ENCODE data around the gene PPL.

Gene PPL

DNA sequence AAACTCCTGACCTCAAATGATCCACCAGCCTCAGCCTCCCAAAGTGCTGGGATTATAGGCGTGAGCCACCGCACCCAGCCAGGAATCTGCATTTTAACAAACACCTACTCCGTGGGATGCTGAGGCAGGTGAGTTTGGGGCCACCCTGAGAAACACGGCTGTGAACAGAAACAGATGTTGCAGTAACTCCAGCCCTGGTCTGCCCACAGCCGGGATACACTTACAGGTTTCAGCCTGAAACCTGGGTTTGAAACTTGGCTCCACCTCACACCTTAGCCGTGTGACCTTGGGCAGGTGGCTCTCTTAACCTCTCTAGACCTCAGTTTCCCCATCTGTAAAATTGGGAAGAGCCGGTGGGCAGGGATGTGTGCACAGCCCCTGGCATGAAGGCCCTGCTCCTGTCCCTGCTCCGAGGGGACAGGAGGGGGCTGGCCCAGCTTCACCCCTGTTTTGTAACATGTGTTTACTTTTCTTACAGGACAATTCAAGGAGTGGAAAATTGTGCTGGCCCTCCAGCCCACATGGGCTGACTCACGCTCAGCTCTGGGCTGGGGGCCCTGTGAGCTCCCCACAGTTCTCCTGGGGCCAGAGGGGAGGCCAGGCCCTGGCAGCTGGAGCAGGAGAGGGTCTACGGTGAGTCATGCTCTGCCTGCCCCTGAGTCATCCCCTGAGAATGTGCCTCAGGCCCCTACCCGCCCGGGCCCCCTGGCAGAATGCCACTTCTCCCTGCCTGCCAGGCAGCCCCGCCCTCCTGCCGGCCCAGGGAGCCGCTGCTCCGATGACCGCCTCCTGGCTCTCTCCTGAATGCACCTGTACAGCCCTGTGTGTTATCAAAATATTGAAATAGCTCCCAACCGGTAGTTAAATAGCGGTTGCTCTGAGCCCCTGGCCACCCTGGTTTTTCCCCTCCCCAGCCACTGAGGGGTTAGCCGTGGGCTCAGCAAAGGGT lies 7.7 kb upstream of the PPL start:
- Histone ChIP-seq H3F3A (ENCODE audit: insufficient read depth, low read length) (no peaks in the 10 kb centered on the region), H3K9ac (ENCODE audit: low read length) (no peak overlapping the region), H3K4me2 (ENCODE audit: low read length) (no peak overlapping the region), H4K20me1 (ENCODE audit: insufficient read depth, low read length) (no peaks in the 10 kb centered on the region), H3K4me3 (ENCODE audit: low read depth, low read length, poor library complexity, severe bottlenecking) (no peak overlapping the region), H3K36me3 (ENCODE audit: insufficient read depth, low read length) (no peaks in the 10 kb centered on the region), H3K27me3 (ENCODE audit: insufficient read depth, low read length) (peaks cover 15% of the 10 kb centered on the region), H3K79me2 (ENCODE audit: insufficient read depth, low read length) (no peaks in the 10 kb centered on the region), H3K27ac (ENCODE audit: low read depth, low read length, poor library complexity, severe bottlenecking) (no peak overlapping the region), H3K4me1 (ENCODE audit: insufficient read depth, low read length, severe bottlenecking) (peaks cover 10% of the 10 kb centered on the region), H3K9me2 (ENCODE audit: low read depth, low read length) (no peaks in the 10 kb centered on the region), H2AFZ (ENCODE audit: low read length) (no peak overlapping the region), H3K9me3 (ENCODE audit: low read length) (no peaks in the 10 kb centered on the region)
- TF ChIP-seq, protein P1, sequence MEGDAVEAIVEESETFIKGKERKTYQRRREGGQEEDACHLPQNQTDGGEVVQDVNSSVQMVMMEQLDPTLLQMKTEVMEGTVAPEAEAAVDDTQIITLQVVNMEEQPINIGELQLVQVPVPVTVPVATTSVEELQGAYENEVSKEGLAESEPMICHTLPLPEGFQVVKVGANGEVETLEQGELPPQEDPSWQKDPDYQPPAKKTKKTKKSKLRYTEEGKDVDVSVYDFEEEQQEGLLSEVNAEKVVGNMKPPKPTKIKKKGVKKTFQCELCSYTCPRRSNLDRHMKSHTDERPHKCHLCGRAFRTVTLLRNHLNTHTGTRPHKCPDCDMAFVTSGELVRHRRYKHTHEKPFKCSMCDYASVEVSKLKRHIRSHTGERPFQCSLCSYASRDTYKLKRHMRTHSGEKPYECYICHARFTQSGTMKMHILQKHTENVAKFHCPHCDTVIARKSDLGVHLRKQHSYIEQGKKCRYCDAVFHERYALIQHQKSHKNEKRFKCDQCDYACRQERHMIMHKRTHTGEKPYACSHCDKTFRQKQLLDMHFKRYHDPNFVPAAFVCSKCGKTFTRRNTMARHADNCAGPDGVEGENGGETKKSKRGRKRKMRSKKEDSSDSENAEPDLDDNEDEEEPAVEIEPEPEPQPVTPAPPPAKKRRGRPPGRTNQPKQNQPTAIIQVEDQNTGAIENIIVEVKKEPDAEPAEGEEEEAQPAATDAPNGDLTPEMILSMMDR (IDR thresholded peaks at IDR 0.05; ENCODE audit: low read length): no peak
- TF ChIP-seq EZH2 (IDR thresholded peaks at IDR 0.05; ENCODE audit: borderline replicate concordance, low read length): no peak

DNA sequence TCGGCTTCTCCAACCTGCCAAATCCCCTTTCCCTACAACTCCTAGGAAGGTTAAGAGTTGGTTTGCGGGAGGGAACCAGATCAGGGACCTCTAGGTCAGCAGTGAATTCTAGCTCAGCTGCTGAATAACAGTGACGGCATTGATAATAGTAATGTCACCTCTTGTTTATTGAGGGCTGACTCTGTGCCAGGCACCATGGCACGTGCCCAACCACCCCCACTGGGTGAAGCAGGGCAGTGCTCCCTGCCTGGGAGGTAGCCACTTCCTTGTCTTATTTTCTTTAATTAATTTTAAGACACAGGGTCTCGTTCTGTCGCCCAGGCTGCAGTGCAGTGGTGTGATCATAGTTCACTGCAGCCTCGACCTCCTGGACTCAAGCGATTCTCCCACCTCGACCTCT lies 5.5 kb upstream of the PPL start:
- Histone ChIP-seq H3K4me1 (ENCODE audit: insufficient read depth, low read length, severe bottlenecking) (peaks cover 1% of the 10 kb centered on the region), H3K4me2 (ENCODE audit: low read length) (no peak overlapping the region)

DNA sequence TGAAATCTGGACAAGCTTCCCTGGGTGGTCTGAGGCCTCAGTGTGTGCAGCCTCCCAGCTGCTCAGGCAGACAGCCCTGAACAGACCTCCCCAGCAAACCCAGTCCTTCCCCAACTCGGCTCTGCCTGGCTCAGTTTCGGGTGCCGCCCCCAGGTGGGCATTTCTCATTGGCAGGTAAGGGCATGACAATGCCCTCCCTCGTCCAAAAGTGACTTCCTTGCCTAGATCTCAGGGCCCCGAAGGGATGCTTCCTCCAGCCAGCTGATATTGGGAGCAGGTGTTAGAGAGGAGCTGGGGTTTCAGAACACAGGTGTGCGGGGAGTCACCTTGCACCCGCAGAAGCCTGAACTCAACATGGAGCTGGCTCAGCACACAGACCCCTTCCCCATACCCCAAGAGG lies 3.8 kb upstream of the PPL start:
- Histone ChIP-seq H3K4me2 (ENCODE audit: low read length) (no peak overlapping the region), H3K79me2 (ENCODE audit: insufficient read depth, low read length) (no peaks in the 10 kb centered on the region), H3K9me2 (ENCODE audit: low read depth, low read length) (no peaks in the 10 kb centered on the region), H3K9me3 (ENCODE audit: low read length) (no peaks in the 10 kb centered on the region), H3F3A (ENCODE audit: insufficient read depth, low read length) (no peaks in the 10 kb centered on the region), H3K36me3 (ENCODE audit: insufficient read depth, low read length) (no peaks in the 10 kb centered on the region), H3K27ac (ENCODE audit: low read depth, low read length, poor library complexity, severe bottlenecking) (no peak overlapping the region), H4K20me1 (ENCODE audit: insufficient read depth, low read length) (no peaks in the 10 kb centered on the region), H3K27me3 (ENCODE audit: insufficient read depth, low read length) (peaks cover 14% of the 10 kb centered on the region), H3K4me3 (ENCODE audit: low read depth, low read length, poor library complexity, severe bottlenecking) (no peak overlapping the region), H2AFZ (ENCODE audit: low read length) (no peak overlapping the region), H3K9ac (ENCODE audit: low read length) (no peak overlapping the region), H3K4me1 (ENCODE audit: insufficient read depth, low read length, severe bottlenecking) (peaks cover 9% of the 10 kb centered on the region)
- TF ChIP-seq EZH2 (IDR thresholded peaks at IDR 0.05; ENCODE audit: borderline replicate concordance, low read length): no peak
- TF ChIP-seq, protein P1 (IDR thresholded peaks at IDR 0.05; ENCODE audit: low read length): no peak

More for the DNA sequence above, 5.5 kb upstream of the PPL start:
- Histone ChIP-seq H3F3A (ENCODE audit: insufficient read depth, low read length) (no peaks in the 10 kb centered on the region), H3K27ac (ENCODE audit: low read depth, low read length, poor library complexity, severe bottlenecking) (no peak overlapping the region), H3K27me3 (ENCODE audit: insufficient read depth, low read length) (peaks cover 15% of the 10 kb centered on the region), H3K9me3 (ENCODE audit: low read length) (no peaks in the 10 kb centered on the region), H3K9me2 (ENCODE audit: low read depth, low read length) (no peaks in the 10 kb centered on the region), H3K79me2 (ENCODE audit: insufficient read depth, low read length) (no peaks in the 10 kb centered on the region), H3K9ac (ENCODE audit: low read length) (no peak overlapping the region), H4K20me1 (ENCODE audit: insufficient read depth, low read length) (no peaks in the 10 kb centered on the region), H3K36me3 (ENCODE audit: insufficient read depth, low read length) (no peaks in the 10 kb centered on the region), H2AFZ (ENCODE audit: low read length) (no peak overlapping the region), H3K4me3 (ENCODE audit: low read depth, low read length, poor library complexity, severe bottlenecking) (no peak overlapping the region)
- TF ChIP-seq EZH2 (IDR thresholded peaks at IDR 0.05; ENCODE audit: borderline replicate concordance, low read length): no peak
- TF ChIP-seq, protein P1 (IDR thresholded peaks at IDR 0.05; ENCODE audit: low read length): no peak

All from OCI-LY1 (cell line).